Measurements from ENCODE around the gene MSI2.

MSI2 gene

DNA sequence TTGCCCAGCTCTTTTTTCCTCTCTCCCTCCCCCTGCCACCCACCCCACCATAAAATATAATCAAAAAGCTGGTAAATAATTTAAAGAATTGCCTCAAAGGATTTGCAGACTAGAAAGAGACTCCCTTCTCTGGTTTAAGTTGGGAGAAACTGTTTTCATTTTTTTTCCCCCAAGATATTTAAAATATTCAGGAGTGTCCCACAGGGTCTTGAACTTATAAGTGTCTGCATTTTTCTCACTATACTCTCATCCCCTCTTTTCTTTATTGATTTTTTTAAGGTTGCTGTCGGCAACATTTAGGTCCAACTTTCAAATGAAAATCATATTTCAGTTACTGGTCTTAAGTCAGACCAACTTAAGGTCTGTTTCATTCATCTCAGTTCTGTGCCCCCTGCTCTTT lies 210.2 kb downstream of the MSI2 start:
- no peak overlapping the region for H3K4me2 ChIP-seq (ENCODE audit: low read depth, low read length, poor library complexity, severe bottlenecking)
- no peaks in the 10 kb centered on the region for H3K27me3 ChIP-seq (ENCODE audit: low read length)
- no peaks in the 10 kb centered on the region for H3F3A ChIP-seq (ENCODE audit: insufficient read depth)
- no peaks in the 10 kb centered on the region for H4K20me1 ChIP-seq (ENCODE audit: low read depth, low read length)
- H2AFZ ChIP-seq (ENCODE audit: low read depth, low read length, severe bottlenecking) = no peak overlapping the region
- no peak overlapping the region for H3K4me3 ChIP-seq (ENCODE audit: insufficient read depth, low read length, poor library complexity, severe bottlenecking)
- no peaks in the 10 kb centered on the region for H3K36me3 ChIP-seq (ENCODE audit: low read length)
- TF ChIP-seq, protein P1, sequence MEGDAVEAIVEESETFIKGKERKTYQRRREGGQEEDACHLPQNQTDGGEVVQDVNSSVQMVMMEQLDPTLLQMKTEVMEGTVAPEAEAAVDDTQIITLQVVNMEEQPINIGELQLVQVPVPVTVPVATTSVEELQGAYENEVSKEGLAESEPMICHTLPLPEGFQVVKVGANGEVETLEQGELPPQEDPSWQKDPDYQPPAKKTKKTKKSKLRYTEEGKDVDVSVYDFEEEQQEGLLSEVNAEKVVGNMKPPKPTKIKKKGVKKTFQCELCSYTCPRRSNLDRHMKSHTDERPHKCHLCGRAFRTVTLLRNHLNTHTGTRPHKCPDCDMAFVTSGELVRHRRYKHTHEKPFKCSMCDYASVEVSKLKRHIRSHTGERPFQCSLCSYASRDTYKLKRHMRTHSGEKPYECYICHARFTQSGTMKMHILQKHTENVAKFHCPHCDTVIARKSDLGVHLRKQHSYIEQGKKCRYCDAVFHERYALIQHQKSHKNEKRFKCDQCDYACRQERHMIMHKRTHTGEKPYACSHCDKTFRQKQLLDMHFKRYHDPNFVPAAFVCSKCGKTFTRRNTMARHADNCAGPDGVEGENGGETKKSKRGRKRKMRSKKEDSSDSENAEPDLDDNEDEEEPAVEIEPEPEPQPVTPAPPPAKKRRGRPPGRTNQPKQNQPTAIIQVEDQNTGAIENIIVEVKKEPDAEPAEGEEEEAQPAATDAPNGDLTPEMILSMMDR (IDR thresholded peaks at IDR 0.05; ENCODE audit: insufficient read depth, low read length, poor library complexity, severe bottlenecking) = no peak
- TF ChIP-seq EZH2phosphoT487 (conservative IDR thresholded peaks at IDR 0.05; ENCODE audit: low read length) = no peak
- H3K9ac ChIP-seq (ENCODE audit: low read length) = no peak overlapping the region
- H3K9me2 ChIP-seq (replicated peaks; ENCODE audit: insufficient read depth, low read length) = no peaks in the 10 kb centered on the region
- peaks cover 6% of the 10 kb centered on the region; the same call in 1 of the 2 replicates for H3K79me2 ChIP-seq (ENCODE audit: insufficient read depth, low read length)
- no peak overlapping the region for H3K27ac ChIP-seq (ENCODE audit: low read depth, low read length)
- no peaks in the 10 kb centered on the region for H3K9me3 ChIP-seq (ENCODE audit: insufficient read depth, low read length)

DNA sequence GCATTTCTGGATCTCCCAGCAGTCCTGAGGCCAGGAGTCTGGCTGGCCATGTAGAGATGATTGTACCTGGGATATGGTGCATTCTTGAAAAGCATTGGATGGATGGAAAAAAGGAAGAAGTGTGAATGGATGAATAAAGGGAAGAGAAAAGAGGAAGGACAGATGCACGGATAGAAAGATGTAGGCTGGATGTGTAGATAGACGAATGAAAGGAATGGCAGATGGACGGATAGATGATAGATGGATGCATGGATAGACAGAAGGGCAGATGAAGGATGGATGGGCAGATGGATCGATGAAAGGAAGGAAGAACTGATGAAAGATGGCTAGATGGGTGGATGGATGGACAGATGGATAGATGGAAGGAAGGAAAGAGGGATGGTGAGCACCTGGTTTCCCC lies 210.9 kb downstream of the MSI2 start:
- Histone ChIP-seq H2AFZ (ENCODE audit: low read depth, low read length, severe bottlenecking) (no peak overlapping the region), H3K27ac (ENCODE audit: low read depth, low read length) (no peak overlapping the region), H3K27me3 (ENCODE audit: low read length) (no peaks in the 10 kb centered on the region), H3K79me2 (ENCODE audit: insufficient read depth, low read length) (peaks cover 6% of the 10 kb centered on the region; the same call in 1 of the 2 replicates), H3K4me2 (ENCODE audit: low read depth, low read length, poor library complexity, severe bottlenecking) (no peak overlapping the region), H3K36me3 (ENCODE audit: low read length) (no peaks in the 10 kb centered on the region), H3K9me2 (replicated peaks; ENCODE audit: insufficient read depth, low read length) (no peaks in the 10 kb centered on the region), H3K9me3 (ENCODE audit: insufficient read depth, low read length) (no peaks in the 10 kb centered on the region), H3F3A (ENCODE audit: insufficient read depth) (no peaks in the 10 kb centered on the region), H3K4me3 (ENCODE audit: insufficient read depth, low read length, poor library complexity, severe bottlenecking) (no peak overlapping the region), H4K20me1 (ENCODE audit: low read depth, low read length) (no peaks in the 10 kb centered on the region), H3K9ac (ENCODE audit: low read length) (no peak overlapping the region)
- TF ChIP-seq, protein P1 (IDR thresholded peaks at IDR 0.05; ENCODE audit: insufficient read depth, low read length, poor library complexity, severe bottlenecking) = no peak
- TF ChIP-seq EZH2phosphoT487 (conservative IDR thresholded peaks at IDR 0.05; ENCODE audit: low read length) = no peak

DNA sequence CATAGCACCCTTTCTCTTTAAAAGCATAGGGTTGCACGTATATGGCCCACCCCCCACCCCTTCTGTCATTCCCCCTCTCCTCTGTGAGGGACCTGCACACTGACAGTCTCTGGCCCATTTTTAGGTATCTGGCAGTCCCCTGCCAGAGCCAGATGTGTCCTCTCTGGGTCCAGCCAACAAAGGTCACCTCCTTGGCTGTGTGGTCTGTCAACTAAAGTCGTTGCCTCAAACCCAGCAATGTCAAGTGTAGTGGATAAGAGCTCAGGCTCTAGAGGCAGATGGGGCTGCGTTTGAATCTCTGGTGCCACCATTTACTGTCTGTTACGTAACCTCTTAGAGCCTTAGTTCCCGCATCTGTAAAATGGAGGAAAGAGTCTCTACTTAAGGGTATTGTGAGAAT lies 211.5 kb downstream of the MSI2 start:
- no peaks in the 10 kb centered on the region for H3K9me3 ChIP-seq (ENCODE audit: insufficient read depth, low read length)
- no peak overlapping the region for H3K4me2 ChIP-seq (ENCODE audit: low read depth, low read length, poor library complexity, severe bottlenecking)
- no peak overlapping the region for H3K4me3 ChIP-seq (ENCODE audit: insufficient read depth, low read length, poor library complexity, severe bottlenecking)
- H3K9me2 ChIP-seq (replicated peaks; ENCODE audit: insufficient read depth, low read length) = no peaks in the 10 kb centered on the region
- H4K20me1 ChIP-seq (ENCODE audit: low read depth, low read length) = no peaks in the 10 kb centered on the region
- H3K27me3 ChIP-seq (ENCODE audit: low read length) = no peaks in the 10 kb centered on the region
- no peaks in the 10 kb centered on the region for H3F3A ChIP-seq (ENCODE audit: insufficient read depth)
- H3K36me3 ChIP-seq (ENCODE audit: low read length) = no peaks in the 10 kb centered on the region
- no peak overlapping the region for H3K27ac ChIP-seq (ENCODE audit: low read depth, low read length)
- H3K79me2 ChIP-seq (ENCODE audit: insufficient read depth, low read length) = peaks cover 6% of the 10 kb centered on the region; the same call in 1 of the 2 replicates
- H2AFZ ChIP-seq (ENCODE audit: low read depth, low read length, severe bottlenecking) = no peak overlapping the region
- no peak for TF ChIP-seq EZH2phosphoT487 (conservative IDR thresholded peaks at IDR 0.05; ENCODE audit: low read length)
- TF ChIP-seq, protein P1 (IDR thresholded peaks at IDR 0.05; ENCODE audit: insufficient read depth, low read length, poor library complexity, severe bottlenecking) = no peak
- H3K9ac ChIP-seq (ENCODE audit: low read length) = no peak overlapping the region

All from SU-DHL-6 (cell line).